ENCODE results near the gene HRG. TPM values are rescaled to one million over a fixed set of nuclear protein-coding genes. Genes with fewer than 3 reads are reported as not detected.

Gene HRG
- polyA plus RNA-seq, 4 donors, result not detected

DNA sequence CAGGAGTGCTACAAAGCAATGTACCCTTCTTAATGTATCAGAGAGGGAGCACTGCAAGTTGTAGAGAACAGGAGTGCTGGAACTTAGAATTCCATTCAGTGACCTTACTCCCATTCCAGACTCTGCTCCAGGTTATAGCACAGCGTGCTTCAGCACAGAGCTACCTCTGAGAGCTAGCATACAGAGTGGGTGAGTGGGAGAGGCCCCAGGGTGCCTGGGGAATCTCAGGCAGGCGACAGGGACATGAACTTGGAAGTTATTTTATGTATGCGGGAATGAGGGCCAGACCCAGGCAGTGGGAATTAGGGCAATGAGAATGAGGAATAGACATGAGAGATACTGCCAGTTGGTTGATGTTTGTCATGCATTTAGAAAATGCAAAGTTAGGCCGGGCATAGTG lies 47.7 kb downstream of the HRG start:
- FAIRE-seq, result no peak
- no peak overlapping the region for H3K4me3 ChIP-seq (ENCODE audit: low read depth in 1 of 3, low read length in 3 of 3)
- whole genome bisulfite sequencing, 3 donors, result 77 to 80% (median 78%) methylated on average over 4 of the region's 4 CpGs

DNA sequence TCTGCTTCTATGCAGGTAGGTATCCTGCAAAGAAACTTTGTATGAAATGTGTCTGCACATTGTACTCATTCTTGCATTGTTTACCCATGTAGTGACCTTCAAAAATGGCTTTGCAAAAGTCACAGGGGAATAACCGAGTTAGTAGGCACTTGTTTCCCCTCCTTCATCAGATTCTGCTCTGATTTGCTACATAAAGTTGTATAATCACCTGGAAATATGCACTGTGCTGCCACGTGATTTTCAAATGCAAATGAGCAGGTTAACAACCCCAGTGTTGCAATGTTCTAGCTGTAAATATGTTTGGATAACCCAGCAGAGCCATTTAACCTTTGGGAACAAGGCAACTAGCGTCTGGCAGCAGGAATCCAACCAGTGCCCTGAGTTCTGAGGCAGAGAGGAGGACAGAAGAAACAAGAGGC lies 51.2 kb downstream of the HRG start, which contains the start of gene KNG1:
TSS of gene KNG1 (plus strand) at position 321 of the 419 bp plus-strand sequence. CDS start 184 bp downstream, outside the sequence.
- no peak within 1 kb of the TSS for H3K4me3 ChIP-seq (ENCODE audit: low read depth in 1 of 3, low read length in 3 of 3)
- peak within 1 kb of the TSS in 1 of 3 donors; percentile 12 for H3K27ac ChIP-seq (ENCODE audit: low read depth in 1 of 3, low read length in 2 of 3)
- H3K27me3 ChIP-seq (ENCODE audit: control insufficient read depth in 3 of 3, insufficient read depth in 3 of 3, low read length in 3 of 3), result no peaks in the 10 kb centered on the region
- 20 to 48% (median 24%) methylated on average over 3 of the region's 3 CpGs for WGBS, 3 donors
- peaks cover 0 to 1% of the 10 kb centered on the region in 2 donors for H3K9me3 ChIP-seq (ENCODE audit: control insufficient read depth in 2 of 2, insufficient read depth in 1 of 2, low read depth in 1 of 2, low read length in 1 of 2)
- peak; percentile 9 to 71 for DNase-seq
- no peak for FAIRE-seq
- H3K4me1 ChIP-seq (ENCODE audit: control insufficient read depth in 3 of 3, insufficient read depth in 2 of 3, low read depth in 1 of 3, low read length in 2 of 3), result no peaks in the 10 kb centered on the region
- H3K36me3 ChIP-seq (ENCODE audit: control insufficient read depth in 3 of 3, insufficient read depth in 2 of 3, low read depth in 1 of 3, low read length in 3 of 3), result no peaks in the 10 kb centered on the region

More for the DNA sequence above, 47.7 kb downstream of the HRG start:
- Histone ChIP-seq H3K9me3 (ENCODE audit: control insufficient read depth in 2 of 2, insufficient read depth in 1 of 2, low read depth in 1 of 2, low read length in 1 of 2) (no peaks in the 10 kb centered on the region), H3K27me3 (ENCODE audit: control insufficient read depth in 3 of 3, insufficient read depth in 3 of 3, low read length in 3 of 3) (no peaks in the 10 kb centered on the region), H3K4me1 (ENCODE audit: control insufficient read depth in 3 of 3, insufficient read depth in 2 of 3, low read depth in 1 of 3, low read length in 2 of 3) (no peaks in the 10 kb centered on the region), H3K27ac (ENCODE audit: low read depth in 1 of 3, low read length in 2 of 3) (no peak overlapping the region), H3K36me3 (ENCODE audit: control insufficient read depth in 3 of 3, insufficient read depth in 2 of 3, low read depth in 1 of 3, low read length in 3 of 3) (no peaks in the 10 kb centered on the region)
- no peak for DNase-seq

DNA sequence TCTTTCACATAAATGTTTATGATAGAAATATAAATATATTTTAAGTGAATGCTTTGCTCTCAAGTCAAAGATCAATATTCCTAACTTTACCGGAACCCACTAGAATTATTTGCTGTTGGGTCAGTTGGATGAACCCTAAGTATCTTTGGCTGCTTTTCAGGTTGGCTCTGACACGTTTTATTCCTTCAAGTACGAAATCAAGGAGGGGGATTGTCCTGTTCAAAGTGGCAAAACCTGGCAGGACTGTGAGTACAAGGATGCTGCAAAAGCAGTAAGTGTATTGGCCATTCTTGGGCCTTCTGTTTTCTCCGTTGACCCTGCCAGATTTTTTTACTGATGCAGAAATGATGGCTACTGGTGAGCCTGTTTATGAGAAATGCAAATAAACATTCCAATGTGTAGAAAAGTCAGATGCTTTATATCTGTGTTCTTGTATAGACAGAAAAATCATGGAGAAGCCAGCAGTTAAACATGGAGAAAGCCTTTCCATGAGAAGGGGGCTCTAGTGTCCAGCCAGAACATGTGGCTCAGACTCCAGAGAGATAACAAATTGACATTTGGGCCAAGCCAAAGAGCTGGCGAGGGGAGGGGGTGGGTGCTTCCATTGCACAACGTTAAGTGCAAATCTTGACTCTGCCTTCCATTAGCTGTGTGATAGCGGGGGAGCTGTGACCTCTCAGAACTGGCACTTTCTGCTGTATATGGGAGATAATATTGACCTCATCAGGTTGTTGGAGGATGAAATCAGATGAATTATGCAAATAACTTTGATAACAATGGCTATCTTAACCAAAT lies 54.3 kb downstream of the HRG start:
- Histone ChIP-seq H3K27me3 (ENCODE audit: control insufficient read depth in 3 of 3, insufficient read depth in 3 of 3, low read length in 3 of 3) (no peaks in the 10 kb centered on the region), H3K9me3 (ENCODE audit: control insufficient read depth in 2 of 2, insufficient read depth in 1 of 2, low read depth in 1 of 2, low read length in 1 of 2) (peaks cover 0 to 1% of the 10 kb centered on the region in 2 donors), H3K36me3 (ENCODE audit: control insufficient read depth in 3 of 3, insufficient read depth in 2 of 3, low read depth in 1 of 3, low read length in 3 of 3) (no peaks in the 10 kb centered on the region), H3K27ac (ENCODE audit: low read depth in 1 of 3, low read length in 2 of 3) (no peak overlapping the region), H3K4me3 (ENCODE audit: low read depth in 1 of 3, low read length in 3 of 3) (no peak overlapping the region), H3K4me1 (ENCODE audit: control insufficient read depth in 3 of 3, insufficient read depth in 2 of 3, low read depth in 1 of 3, low read length in 2 of 3) (no peaks in the 10 kb centered on the region)
- DNase-seq, result no peak
- WGBS, 3 donors, result 55 to 64% (median 56%) methylated on average over 7 of the region's 7 CpGs
- FAIRE-seq, result no peak

DNA sequence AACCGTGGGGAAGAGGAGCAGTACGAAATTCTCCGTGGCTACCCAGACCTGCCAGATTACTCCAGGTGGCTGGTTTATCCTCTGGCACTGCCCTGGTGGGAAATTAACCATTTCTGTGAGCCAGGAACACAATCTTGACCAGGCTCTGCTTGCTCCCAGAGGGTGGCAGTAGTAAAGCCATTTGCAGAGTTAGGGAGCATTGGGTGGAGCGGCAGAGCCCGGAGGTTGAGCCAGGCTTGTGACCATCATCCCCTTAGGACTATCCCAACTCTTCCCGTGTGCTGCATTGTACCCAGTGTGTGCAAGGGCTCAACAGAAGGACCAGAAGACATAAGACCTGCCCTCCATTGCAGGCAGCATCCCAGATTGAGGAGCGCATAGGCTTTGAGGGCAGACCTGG lies 56.6 kb downstream of the HRG start:
- no peaks in the 10 kb centered on the region for H3K36me3 ChIP-seq (ENCODE audit: control insufficient read depth in 3 of 3, insufficient read depth in 2 of 3, low read depth in 1 of 3, low read length in 3 of 3)
- no peaks in the 10 kb centered on the region for H3K27me3 ChIP-seq (ENCODE audit: control insufficient read depth in 3 of 3, insufficient read depth in 3 of 3, low read length in 3 of 3)
- H3K4me1 ChIP-seq (ENCODE audit: control insufficient read depth in 3 of 3, insufficient read depth in 2 of 3, low read depth in 1 of 3, low read length in 2 of 3), result no peaks in the 10 kb centered on the region
- H3K4me3 ChIP-seq (ENCODE audit: low read depth in 1 of 3, low read length in 3 of 3), result no peak overlapping the region
- no peak overlapping the region for H3K27ac ChIP-seq (ENCODE audit: low read depth in 1 of 3, low read length in 2 of 3)
- DNase-seq, result peak; percentile 40 to 60
- WGBS, 3 donors, result 26 to 45% (median 36%) methylated on average over 7 of the region's 7 CpGs
- peaks cover 0 to 1% of the 10 kb centered on the region in 2 donors for H3K9me3 ChIP-seq (ENCODE audit: control insufficient read depth in 2 of 2, insufficient read depth in 1 of 2, low read depth in 1 of 2, low read length in 1 of 2)
- FAIRE-seq, result no peak

DNA sequence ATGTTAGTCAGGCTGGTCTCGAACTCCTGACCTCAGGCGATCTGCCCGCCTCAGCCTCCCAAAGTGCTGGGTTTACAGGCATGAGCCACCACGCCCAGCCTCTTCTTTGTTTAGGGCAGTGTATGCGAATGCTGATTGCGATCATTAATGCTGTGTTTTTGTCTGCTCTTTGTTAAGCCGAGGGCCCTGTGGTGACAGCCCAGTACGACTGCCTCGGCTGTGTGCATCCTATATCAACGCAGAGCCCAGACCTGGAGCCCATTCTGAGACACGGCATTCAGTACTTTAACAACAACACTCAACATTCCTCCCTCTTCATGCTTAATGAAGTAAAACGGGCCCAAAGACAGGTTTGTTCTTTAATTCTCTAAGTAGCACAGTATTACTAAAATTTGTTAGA lies 59.1 kb downstream of the HRG start:
- Histone ChIP-seq H3K4me3 (ENCODE audit: low read depth in 1 of 3, low read length in 3 of 3) (no peak overlapping the region), H3K36me3 (ENCODE audit: control insufficient read depth in 3 of 3, insufficient read depth in 2 of 3, low read depth in 1 of 3, low read length in 3 of 3) (no peaks in the 10 kb centered on the region), H3K27me3 (ENCODE audit: control insufficient read depth in 3 of 3, insufficient read depth in 3 of 3, low read length in 3 of 3) (no peaks in the 10 kb centered on the region), H3K27ac (ENCODE audit: low read depth in 1 of 3, low read length in 2 of 3) (no peak overlapping the region), H3K9me3 (ENCODE audit: control insufficient read depth in 2 of 2, insufficient read depth in 1 of 2, low read depth in 1 of 2, low read length in 1 of 2) (peaks cover 0 to 1% of the 10 kb centered on the region in 2 donors), H3K4me1 (ENCODE audit: control insufficient read depth in 3 of 3, insufficient read depth in 2 of 3, low read depth in 1 of 3, low read length in 2 of 3) (no peaks in the 10 kb centered on the region)
- FAIRE-seq (no peak), DNase-seq (no peak)
- WGBS, 3 donors, result 89 to 94% (median 89%) methylated on average over 12 of the region's 12 CpGs

Other genes with a start within 250 kb of the HRG start
- gene CRYGS, start 121.6 kb upstream of the HRG start, polyA plus RNA-seq, result 1 to 10 TPM; 2.0 to 7.4 (median 4.8) TPM
- 10 to 100 TPM in 1 of 4 donors, 1 to 10 TPM in 3; 3.2 to 15.6 (median 5.3) TPM for gene TBCCD1, start 98.7 kb upstream of the HRG start, polyA plus RNA-seq
- 10 to 100 TPM; 36.7 to 86.6 (median 52.7) TPM for gene DNAJB11, start 95.3 kb upstream of the HRG start, polyA plus RNA-seq
- gene AHSG, start 53.0 kb upstream of the HRG start, polyA plus RNA-seq, result under 1 TPM in 2 of 4 donors, not detected in 2; 0.04 to 0.53 TPM
- gene FETUB, start 25.6 kb upstream of the HRG start, polyA plus RNA-seq, result not detected
- 10 to 100 TPM in 1 of 4 donors, not detected in 3; 14.8 TPM for gene KNG1, start 51.3 kb downstream of the HRG start, polyA plus RNA-seq
- 100 to 1,000 TPM; 288 to 723 (median 396) TPM for gene EIF4A2, start 117.6 kb downstream of the HRG start, polyA plus RNA-seq
- 10 to 100 TPM in 2 of 4 donors, 1 to 10 TPM in 2; 9.2 to 31.8 (median 17.9) TPM for gene RFC4, start 140.5 kb downstream of the HRG start, polyA plus RNA-seq
- 10 to 100 TPM in 1 of 4 donors, under 1 TPM in 2, not detected in 1; 0.22 to 34.5 (median 0.54) TPM for gene ADIPOQ, start 176.7 kb downstream of the HRG start, polyA plus RNA-seq